ENCODE measurements around the gene NVL.

DNA sequence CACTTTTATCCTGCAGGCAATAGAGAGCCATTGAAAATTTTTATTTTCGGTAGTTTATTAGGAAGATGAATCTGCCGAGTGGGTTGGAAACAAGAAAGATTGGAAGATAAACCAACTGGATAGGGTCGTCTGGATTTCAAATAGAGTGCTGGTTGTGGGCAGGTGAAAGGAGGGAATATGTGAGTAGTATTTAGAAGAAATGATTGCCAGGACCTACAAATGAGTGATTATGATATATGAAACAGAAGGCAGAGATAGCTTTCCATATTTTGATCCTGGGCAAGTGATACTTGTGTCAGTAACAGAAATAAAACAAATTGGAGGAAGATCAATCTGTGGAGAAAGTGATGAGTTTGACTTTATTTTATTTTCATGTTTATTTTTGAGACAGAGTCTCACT lies 29.2 kb upstream of the NVL start:
- TF ChIP-seq POLR2A (IDR thresholded peaks at IDR 0.05) (no peak), EP300 (IDR thresholded peaks at IDR 0.05) (no peak), CTCF (IDR thresholded peaks at IDR 0.05) (no peak), POLR2AphosphoS5 (IDR thresholded peaks at IDR 0.05) (no peak)

All from gastroesophageal sphincter (tissue), 3 donors.